ENCODE data around the gene SPIB.
"Not testable (repeated sequence)": the region's sequence is repeated elsewhere in the genome, so short reads cannot be mapped to it uniquely, and the experiment has no call there.

Gene SPIB

DNA sequence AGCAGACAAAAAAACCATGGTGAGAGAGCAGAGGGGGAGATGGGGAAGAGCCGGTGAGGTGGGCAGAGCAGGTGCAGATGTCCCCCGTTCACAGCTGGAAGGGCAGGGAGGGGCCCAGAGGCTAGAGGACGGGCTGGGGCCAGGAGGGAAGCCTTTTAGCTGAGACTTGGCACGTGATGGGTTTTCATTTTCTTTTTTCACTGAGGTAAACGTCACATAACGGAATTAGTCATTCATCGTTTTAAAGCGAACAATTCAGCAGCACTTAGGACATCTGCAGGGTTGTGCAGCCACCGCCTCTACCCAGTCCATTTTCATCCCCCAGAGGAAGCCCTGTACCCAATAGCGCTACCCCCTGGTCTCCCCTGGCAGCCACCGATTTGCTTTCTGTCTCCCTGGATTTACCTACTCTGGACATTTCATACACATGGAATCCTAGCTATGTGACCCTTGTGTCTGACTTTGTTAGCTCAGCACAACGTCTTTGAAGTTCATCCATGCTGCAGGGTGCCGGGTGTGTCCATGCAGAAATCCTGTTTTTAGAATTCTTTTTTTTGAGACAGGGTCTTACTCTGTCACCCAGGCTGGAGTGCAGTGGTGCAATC lies 41.5 kb downstream of the SPIB start:
- H2AFZ ChIP-seq (ENCODE audit: low read length, unreplicated experiment), result no peak overlapping the region
- no peak overlapping the region for H3K27ac ChIP-seq (ENCODE audit: low read depth, low read length)
- no peaks in the 10 kb centered on the region for H3K36me3 ChIP-seq (ENCODE audit: insufficient read depth, low read length)

DNA sequence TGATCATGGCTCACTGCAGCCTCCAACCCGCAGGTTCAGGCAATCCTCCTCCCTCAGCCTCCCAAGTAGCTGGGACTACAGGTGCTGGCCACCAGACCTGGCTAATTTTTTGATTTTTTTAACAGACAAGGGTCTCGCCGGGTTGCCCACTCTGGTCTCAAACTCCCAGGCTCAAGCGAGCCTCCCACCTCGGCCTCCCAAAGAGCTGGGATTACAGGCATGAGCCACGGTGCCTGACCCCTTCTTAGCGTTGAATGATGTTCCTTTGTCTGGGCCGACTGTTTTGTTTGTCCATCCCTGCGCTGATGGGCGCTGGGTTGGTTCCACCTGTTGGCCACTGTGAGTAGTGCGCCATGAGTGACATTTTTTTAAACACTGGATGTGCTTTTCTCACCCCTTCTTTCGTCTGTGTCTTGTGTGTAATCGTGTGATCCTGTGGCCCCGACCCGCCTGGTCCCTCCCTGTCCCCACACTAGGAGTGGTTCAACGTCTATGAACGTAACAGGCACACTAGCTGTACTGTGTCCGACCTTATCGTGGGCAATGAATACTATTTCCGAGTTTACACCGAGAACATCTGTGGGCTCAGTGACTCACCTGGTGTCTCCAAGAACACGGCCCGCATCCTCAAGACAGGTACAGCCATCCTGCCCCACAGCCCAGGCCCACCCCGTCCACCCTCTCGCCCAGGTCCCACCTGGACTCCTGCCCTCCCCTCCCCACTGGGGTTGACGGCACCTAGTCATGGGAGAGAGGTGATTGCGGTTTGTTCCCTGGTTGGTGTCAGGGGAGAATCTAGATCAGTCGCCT lies 42.5 kb downstream of the SPIB start:
- peaks cover 3% of the 10 kb centered on the region for H3K4me1 ChIP-seq (ENCODE audit: control insufficient read depth, insufficient read depth, low read length, unreplicated experiment)
- H3K27ac ChIP-seq (ENCODE audit: low read depth, low read length), result no peak overlapping the region
- no peaks in the 10 kb centered on the region for H3K36me3 ChIP-seq (ENCODE audit: insufficient read depth, low read length)
- H3K4me3 ChIP-seq (ENCODE audit: low read depth, low read length), result no peak overlapping the region
- H2AFZ ChIP-seq (ENCODE audit: low read length, unreplicated experiment), result no peak overlapping the region
- peaks cover 10% of the 10 kb centered on the region; the same call in 1 of the 2 replicates for H3K27me3 ChIP-seq (ENCODE audit: insufficient read depth, low read length)
- no peaks in the 10 kb centered on the region for H3K79me2 ChIP-seq (ENCODE audit: control insufficient read depth, insufficient read depth, low read length, unreplicated experiment)

More for the DNA sequence above, 41.5 kb downstream of the SPIB start:
- peaks cover 10% of the 10 kb centered on the region; the same call in 1 of the 2 replicates for H3K27me3 ChIP-seq (ENCODE audit: insufficient read depth, low read length)
- peaks cover 3% of the 10 kb centered on the region for H3K4me1 ChIP-seq (ENCODE audit: control insufficient read depth, insufficient read depth, low read length, unreplicated experiment)
- H3K79me2 ChIP-seq (ENCODE audit: control insufficient read depth, insufficient read depth, low read length, unreplicated experiment), result no peaks in the 10 kb centered on the region
- no peak overlapping the region for H3K4me3 ChIP-seq (ENCODE audit: low read depth, low read length)

DNA sequence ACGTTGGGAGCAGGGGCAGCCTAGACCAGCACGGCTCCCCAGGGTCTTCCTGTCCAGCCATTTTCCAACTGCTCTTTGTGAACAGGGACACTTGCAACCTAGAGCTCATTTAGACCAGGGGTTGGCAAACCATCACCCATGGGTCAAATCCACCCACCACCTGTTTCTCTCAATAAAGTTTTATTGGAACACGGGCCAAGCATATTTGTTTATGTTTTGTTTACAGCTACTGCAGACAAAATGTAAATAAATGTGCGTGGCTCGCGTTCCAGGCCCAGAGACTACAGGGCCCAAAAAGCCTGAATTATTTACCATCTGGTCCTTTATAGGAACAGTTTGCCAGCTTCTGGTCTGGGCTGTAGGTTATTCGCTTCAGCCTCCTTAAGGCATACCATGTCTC lies 44.2 kb downstream of the SPIB start:
- Histone ChIP-seq H2AFZ (ENCODE audit: low read length, unreplicated experiment) (no peak overlapping the region), H3K4me3 (ENCODE audit: low read depth, low read length) (no peak overlapping the region), H3K36me3 (ENCODE audit: insufficient read depth, low read length) (no peaks in the 10 kb centered on the region), H3K27ac (ENCODE audit: low read depth, low read length) (no peak overlapping the region), H3K27me3 (ENCODE audit: insufficient read depth, low read length) (peaks cover 5% of the 10 kb centered on the region; the same call in 1 of the 2 replicates), H3K4me1 (ENCODE audit: control insufficient read depth, insufficient read depth, low read length, unreplicated experiment) (peaks cover 3% of the 10 kb centered on the region), H3K79me2 (ENCODE audit: control insufficient read depth, insufficient read depth, low read length, unreplicated experiment) (no peaks in the 10 kb centered on the region)

DNA sequence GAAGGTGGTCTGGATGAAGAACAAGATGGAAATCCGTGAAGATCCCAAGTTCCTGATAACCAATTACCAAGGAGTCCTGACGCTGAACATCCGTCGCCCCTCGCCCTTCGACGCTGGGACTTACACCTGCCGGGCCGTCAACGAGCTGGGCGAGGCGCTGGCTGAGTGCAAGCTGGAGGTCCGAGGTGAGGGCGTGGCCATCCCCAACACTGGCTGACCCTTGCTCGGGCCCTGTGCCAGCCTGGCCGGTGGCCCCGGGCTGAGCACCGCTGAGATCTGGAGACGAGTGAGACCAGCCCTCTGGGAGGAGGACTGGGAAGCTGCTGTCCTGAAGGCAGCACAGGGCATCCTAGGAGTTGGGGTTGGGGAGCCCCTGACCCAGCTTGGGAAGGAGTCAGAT lies 45.6 kb downstream of the SPIB start:
- Histone ChIP-seq H3K36me3 (ENCODE audit: insufficient read depth, low read length) (no peaks in the 10 kb centered on the region), H3K79me2 (ENCODE audit: control insufficient read depth, insufficient read depth, low read length, unreplicated experiment) (no peaks in the 10 kb centered on the region), H3K4me1 (ENCODE audit: control insufficient read depth, insufficient read depth, low read length, unreplicated experiment) (peaks cover 3% of the 10 kb centered on the region), H3K27ac (ENCODE audit: low read depth, low read length) (no peak overlapping the region), H3K27me3 (ENCODE audit: insufficient read depth, low read length) (no peaks in the 10 kb centered on the region), H3K4me3 (ENCODE audit: low read depth, low read length) (no peak overlapping the region), H2AFZ (ENCODE audit: low read length, unreplicated experiment) (no peak overlapping the region)

DNA sequence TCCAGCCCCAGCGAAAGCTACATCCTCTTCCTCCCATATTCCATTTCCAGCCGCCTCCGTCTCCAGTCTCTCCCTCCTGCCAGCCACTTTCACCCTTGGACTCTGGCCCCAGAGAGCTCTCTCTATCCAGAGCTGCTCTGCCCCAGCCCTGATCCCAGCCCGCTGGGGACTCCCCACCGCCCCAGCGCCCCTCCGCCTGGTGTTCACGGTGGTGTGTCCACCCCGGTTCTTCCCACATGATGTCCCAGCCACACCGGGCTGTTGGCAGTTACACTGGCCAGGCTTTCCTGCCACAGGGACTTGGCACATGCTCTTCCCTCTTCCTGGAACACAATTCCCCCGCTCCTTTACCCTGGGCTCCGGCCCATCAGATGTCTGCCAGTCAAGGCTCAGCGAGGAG lies 46.3 kb downstream of the SPIB start:
- Histone ChIP-seq H2AFZ (ENCODE audit: low read length, unreplicated experiment) (no peak overlapping the region), H3K36me3 (ENCODE audit: insufficient read depth, low read length) (no peaks in the 10 kb centered on the region), H3K79me2 (ENCODE audit: control insufficient read depth, insufficient read depth, low read length, unreplicated experiment) (no peaks in the 10 kb centered on the region), H3K4me1 (ENCODE audit: control insufficient read depth, insufficient read depth, low read length, unreplicated experiment) (peaks cover 1% of the 10 kb centered on the region), H3K27ac (ENCODE audit: low read depth, low read length) (no peak overlapping the region), H3K4me3 (ENCODE audit: low read depth, low read length) (no peak overlapping the region), H3K27me3 (ENCODE audit: insufficient read depth, low read length) (no peaks in the 10 kb centered on the region)

DNA sequence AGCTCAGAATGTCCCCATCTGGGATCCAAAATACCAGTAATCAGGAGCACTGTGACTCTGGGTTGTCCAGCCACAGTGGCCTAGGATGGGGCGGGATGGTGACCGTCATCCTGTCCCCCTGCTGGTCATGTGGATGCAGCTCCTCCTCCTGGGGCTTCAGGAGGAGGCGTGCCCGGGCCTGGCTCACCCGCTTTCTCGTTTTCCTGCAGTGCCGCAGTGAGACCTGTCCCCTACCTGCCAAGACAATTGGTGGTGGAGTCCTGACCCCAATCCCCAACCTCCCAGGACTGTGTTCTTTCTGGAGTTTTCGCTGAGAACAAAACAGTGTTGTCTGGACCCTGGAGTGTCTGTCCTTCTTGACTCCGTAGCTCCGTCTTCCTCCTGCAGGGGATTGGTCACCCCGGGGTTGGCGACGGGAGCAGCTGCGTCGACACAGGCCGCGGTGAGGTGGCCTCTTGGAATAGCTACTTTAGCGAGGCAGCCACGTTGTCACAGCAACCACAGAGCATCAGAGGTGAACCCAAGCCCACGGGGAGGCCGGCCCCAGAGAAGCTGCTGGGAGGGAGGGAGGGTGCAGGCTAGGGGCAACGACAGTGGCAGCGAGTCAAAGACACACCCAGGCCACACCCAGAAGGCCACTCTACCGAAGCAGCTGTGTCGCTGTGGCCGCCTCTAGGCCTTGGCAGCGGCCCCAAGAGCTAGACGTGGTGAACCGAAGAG lies 47.4 kb downstream of the SPIB start:
- no peak overlapping the region for H3K27ac ChIP-seq (ENCODE audit: low read depth, low read length)
- H3K4me3 ChIP-seq (ENCODE audit: low read depth, low read length), result no peak overlapping the region
- H3K27me3 ChIP-seq (ENCODE audit: insufficient read depth, low read length), result no peaks in the 10 kb centered on the region
- H2AFZ ChIP-seq (ENCODE audit: low read length, unreplicated experiment), result no peak overlapping the region
- no peaks in the 10 kb centered on the region for H3K36me3 ChIP-seq (ENCODE audit: insufficient read depth, low read length)
- no peaks in the 10 kb centered on the region for H3K79me2 ChIP-seq (ENCODE audit: control insufficient read depth, insufficient read depth, low read length, unreplicated experiment)
- H3K4me1 ChIP-seq (ENCODE audit: control insufficient read depth, insufficient read depth, low read length, unreplicated experiment), result no peaks in the 10 kb centered on the region

DNA sequence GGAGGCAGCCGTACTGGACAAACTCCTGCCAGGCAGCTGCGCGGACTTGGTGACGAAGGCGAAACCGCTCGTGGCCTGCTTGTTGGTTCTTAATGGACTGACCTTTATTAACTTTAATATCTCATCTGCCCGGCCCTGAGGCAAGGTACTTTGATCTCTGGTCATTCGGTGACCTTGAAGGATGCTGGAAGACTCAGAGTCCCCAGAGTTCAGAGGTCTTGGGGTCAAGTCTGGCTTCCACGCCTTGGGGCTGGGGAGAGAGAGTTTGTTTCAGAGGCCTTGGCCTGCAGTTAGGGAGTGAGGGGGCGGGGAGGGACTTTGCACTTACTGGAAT lies 47.9 kb downstream of the SPIB start:
- H3K4me1 ChIP-seq (ENCODE audit: control insufficient read depth, insufficient read depth, low read length, unreplicated experiment), result no peaks in the 10 kb centered on the region
- H3K27ac ChIP-seq (ENCODE audit: low read depth, low read length), result no peak overlapping the region
- no peaks in the 10 kb centered on the region for H3K27me3 ChIP-seq (ENCODE audit: insufficient read depth, low read length)
- H2AFZ ChIP-seq (ENCODE audit: low read length, unreplicated experiment), result no peak overlapping the region
- H3K4me3 ChIP-seq (ENCODE audit: low read depth, low read length), result no peak overlapping the region
- H3K79me2 ChIP-seq (ENCODE audit: control insufficient read depth, insufficient read depth, low read length, unreplicated experiment), result no peaks in the 10 kb centered on the region
- no peaks in the 10 kb centered on the region for H3K36me3 ChIP-seq (ENCODE audit: insufficient read depth, low read length)

DNA sequence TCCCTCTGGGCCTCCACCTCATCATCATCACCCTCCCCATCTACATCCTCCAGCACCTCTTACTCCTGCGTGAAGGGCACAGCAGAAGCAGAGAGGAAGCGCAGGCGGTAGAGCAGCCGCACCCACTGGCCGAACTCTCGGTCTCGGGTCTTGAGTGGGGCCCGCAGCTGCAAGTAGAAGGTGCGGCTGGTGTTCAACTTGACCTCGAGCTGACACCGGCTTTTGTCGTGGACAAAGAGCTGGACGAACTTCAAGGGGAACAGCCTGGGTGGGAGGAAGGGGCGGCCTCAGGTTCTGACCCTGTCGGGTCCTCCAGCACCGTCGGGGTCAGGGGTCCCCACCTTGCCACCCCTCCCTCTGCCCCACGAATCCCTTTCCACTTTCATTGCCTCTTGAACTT lies 48.8 kb downstream of the SPIB start:
- Histone ChIP-seq H3K4me1 (ENCODE audit: control insufficient read depth, insufficient read depth, low read length, unreplicated experiment) (no peaks in the 10 kb centered on the region), H3K79me2 (ENCODE audit: control insufficient read depth, insufficient read depth, low read length, unreplicated experiment) (no peaks in the 10 kb centered on the region), H3K4me3 (ENCODE audit: low read depth, low read length) (no peak overlapping the region), H3K27ac (ENCODE audit: low read depth, low read length) (no peak overlapping the region), H3K27me3 (ENCODE audit: insufficient read depth, low read length) (no peaks in the 10 kb centered on the region), H2AFZ (ENCODE audit: low read length, unreplicated experiment) (no peak overlapping the region), H3K36me3 (ENCODE audit: insufficient read depth, low read length) (no peaks in the 10 kb centered on the region)

DNA sequence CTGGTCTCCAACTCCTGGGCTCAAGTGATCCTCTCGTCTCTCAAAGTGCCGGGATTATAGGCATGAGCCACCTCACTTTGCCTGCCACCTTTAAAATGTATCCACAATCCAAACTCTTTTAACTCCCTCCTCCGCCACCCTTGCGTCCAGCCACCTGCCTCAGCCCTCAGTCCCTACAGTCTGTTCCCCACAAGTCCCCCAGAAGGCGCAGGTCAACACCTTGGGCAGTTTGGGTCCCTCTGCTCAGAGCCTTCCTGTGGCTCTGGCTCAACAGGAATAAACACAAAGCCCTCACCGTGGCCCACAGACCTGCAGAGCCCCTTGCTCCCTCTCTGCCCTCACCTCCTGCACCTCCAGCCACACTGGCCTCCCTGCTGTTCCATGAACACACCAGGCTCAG lies 50.1 kb downstream of the SPIB start:
- H3K4me3 ChIP-seq (ENCODE audit: low read depth, low read length), result no peak overlapping the region
- H2AFZ ChIP-seq (ENCODE audit: low read length, unreplicated experiment), result no peak overlapping the region
- no peak overlapping the region for H3K27ac ChIP-seq (ENCODE audit: low read depth, low read length)
- no peaks in the 10 kb centered on the region for H3K79me2 ChIP-seq (ENCODE audit: control insufficient read depth, insufficient read depth, low read length, unreplicated experiment)
- no peaks in the 10 kb centered on the region for H3K4me1 ChIP-seq (ENCODE audit: control insufficient read depth, insufficient read depth, low read length, unreplicated experiment)
- no peaks in the 10 kb centered on the region for H3K27me3 ChIP-seq (ENCODE audit: insufficient read depth, low read length)
- H3K36me3 ChIP-seq (ENCODE audit: insufficient read depth, low read length), result no peaks in the 10 kb centered on the region

DNA sequence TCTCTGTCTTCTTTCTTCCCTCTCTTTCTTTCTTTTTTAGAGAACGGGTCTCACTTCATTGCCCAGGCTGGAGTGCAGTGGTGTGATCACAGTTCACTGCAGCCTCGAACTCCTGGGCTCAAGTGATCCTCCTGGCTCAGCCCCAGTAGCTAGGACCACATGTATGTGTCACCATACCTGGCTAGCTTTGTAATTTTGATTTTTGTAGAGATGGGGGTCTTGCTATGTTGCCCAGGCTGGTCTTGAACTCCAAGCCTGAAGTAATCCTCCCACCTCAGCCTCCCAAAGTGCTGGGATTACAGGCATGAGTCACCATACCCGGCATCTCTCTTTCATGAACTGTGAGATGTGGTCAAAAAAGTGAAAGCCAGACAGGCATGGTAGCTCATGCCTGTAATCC lies 54.6 kb downstream of the SPIB start:
- not testable (repeated sequence) for H3K27ac ChIP-seq (ENCODE audit: low read depth, low read length); H3K79me2 ChIP-seq (ENCODE audit: control insufficient read depth, insufficient read depth, low read length, unreplicated experiment); H3K4me3 ChIP-seq (ENCODE audit: low read depth, low read length); H3K27me3 ChIP-seq (ENCODE audit: insufficient read depth, low read length); H3K4me1 ChIP-seq (ENCODE audit: control insufficient read depth, insufficient read depth, low read length, unreplicated experiment); H3K36me3 ChIP-seq (ENCODE audit: insufficient read depth, low read length); H2AFZ ChIP-seq (ENCODE audit: low read length, unreplicated experiment)
